ENCODE results near the gene PCDHB12.
"Not testable (repeated sequence)": the region's sequence is repeated elsewhere in the genome, so short reads cannot be mapped to it uniquely, and the experiment has no call there.

DNA sequence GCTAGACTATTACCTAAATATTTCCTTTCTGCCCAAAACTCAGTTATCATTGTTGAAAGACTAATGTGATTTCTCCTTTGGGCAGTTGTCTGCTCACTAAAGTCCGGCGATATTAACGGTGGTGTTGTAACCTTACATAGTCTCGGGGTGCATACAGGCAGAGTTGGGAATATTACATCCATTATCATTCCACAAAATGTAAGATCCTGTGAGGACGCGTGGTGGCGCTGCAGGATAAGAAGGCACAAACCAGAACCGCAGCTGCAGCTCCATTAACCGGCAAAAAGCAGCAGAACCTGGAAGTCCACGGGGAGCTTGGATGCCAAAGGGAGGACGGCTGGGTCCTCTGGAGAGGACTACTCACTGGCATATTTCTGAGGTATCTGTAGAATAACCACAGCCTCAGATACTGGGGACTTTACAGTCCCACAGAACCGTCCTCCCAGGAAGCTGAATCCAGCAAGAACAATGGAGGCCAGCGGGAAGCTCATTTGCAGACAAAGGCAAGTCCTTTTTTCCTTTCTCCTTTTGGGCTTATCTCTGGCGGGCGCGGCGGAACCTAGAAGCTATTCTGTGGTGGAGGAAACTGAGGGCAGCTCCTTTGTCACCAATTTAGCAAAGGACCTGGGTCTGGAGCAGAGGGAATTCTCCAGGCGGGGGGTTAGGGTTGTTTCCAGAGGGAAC, 5.3 kb downstream of the PCDHB12 start, which contains the start of gene PCDHB13:
- peak in 2 of 4 experiments; percentile 17 to 44 for TF ChIP-seq CTCF (IDR thresholded peaks at IDR 0.05)
- not testable (repeated sequence) for TF ChIP-seq POLR2A (IDR thresholded peaks at IDR 0.05)
